Activated T-cell treated with anti-CD3 and anti-CD28 coated beads for 48 hours (primary cell): ENCODE results near the gene EXO1.
"Not testable (repeated sequence)": the region's sequence is repeated elsewhere in the genome, so short reads cannot be mapped to it uniquely, and the experiment has no call there.

Experiments used
- DNase-seq: peaks from one replicate; pipeline ENCODE4 v3.0.0-alpha.2; 2020; ENCODE audit warnings: low read depth

Gene EXO1

DNA sequence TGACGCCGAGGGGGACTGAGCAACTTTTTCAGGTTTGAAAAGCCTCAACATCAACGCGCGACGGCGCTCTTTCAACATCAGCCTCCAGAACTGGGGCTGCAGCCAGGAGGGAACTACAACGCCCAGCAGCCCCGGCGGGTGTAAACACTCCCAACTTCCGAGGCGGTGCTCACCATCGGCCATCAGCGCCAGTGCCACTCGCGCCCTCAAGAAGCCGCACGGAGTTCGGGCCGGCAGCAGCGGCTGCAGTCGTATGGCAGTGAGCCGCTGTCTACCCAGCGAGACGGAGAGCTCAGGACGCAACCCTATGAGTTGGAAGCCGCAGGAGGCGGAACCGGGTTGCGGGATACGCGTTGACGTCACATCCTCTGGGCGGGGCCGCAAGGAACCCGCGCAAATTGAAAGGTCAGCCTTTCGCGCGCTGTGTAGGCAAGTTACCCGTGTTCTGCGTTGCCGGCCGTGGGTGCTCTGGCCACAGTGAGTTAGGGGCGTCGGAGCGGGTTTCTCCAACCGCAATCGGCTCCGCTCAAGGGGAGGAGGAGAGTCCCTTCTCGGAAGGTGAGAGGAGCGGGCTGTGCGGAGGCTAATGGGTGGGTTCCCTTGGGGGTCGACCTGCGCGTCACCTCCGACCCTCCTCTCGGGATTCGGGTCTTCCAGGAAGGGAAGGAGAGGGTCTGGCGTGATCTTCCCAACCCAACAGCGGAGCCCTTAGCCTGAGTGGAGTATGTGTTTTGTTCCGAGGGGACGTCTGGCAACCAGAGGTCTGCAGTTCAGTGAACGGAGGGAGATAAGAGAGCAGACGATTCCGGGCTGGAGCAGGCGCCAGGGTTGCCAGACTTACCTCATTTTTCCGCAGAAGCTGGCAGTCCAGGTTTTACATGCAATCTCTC lies at the start of gene EXO1:
EXO1 (plus strand) TSS at position 409 of the 890 bp plus-strand sequence. CDS start 2,222 bp downstream, outside the sequence.
- DNase-seq = peak; percentile 84

DNA sequence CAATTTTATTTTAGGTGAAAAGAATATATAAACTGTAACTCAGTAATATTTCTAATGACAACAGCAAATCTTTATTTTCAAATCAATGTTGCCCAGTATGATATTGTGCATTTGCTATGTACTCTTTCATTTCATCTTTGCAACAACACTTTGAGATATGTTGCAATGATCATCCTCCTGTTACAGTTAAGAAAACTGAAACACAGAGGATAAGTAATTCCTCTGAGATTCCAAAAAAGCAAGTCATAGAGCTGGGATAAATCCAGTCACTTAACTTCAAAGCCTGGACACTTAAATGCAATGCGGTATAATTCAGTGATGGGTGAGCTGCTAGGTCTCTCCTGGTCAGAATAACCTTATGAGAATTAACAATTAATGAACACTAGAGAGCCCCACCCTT lies 48.6 kb upstream of the EXO1 start:
- DNase-seq = no peak

GRCh38 chr1:241800640-241801039 lies 47.4 kb upstream of the EXO1 start:
- no peak for DNase-seq

GRCh38 chr1:241802863-241803262 lies 45.1 kb upstream of the EXO1 start:
- DNase-seq = no peak

DNA sequence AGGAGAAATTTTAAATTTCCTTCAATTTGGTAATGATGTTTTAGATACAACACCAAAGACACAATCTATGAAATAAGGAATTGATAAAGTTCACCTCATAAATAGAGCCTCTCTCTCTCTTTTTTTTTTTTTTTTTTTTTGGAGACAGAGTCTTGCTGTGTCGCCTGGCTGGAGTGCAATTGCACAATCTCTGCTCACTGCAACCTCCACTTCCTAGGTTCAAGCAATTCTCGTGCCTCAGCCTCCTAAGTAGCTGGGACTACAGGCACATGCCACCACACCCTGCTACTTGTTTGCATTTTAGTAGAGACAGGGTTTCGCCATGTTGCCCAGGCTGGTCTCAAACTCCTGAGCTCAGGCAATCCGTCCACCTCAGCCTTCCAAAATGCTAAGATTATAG lies 43.3 kb upstream of the EXO1 start:
- DNase-seq = not testable (repeated sequence)

- no peak for DNase-seq
These were observed 39.7 kb upstream of the EXO1 start for GRCh38 chr1:241808265-241808664.

GRCh38 chr1:241810769-241811405 lies 37.1 kb upstream of the EXO1 start:
- no peak for DNase-seq

DNA sequence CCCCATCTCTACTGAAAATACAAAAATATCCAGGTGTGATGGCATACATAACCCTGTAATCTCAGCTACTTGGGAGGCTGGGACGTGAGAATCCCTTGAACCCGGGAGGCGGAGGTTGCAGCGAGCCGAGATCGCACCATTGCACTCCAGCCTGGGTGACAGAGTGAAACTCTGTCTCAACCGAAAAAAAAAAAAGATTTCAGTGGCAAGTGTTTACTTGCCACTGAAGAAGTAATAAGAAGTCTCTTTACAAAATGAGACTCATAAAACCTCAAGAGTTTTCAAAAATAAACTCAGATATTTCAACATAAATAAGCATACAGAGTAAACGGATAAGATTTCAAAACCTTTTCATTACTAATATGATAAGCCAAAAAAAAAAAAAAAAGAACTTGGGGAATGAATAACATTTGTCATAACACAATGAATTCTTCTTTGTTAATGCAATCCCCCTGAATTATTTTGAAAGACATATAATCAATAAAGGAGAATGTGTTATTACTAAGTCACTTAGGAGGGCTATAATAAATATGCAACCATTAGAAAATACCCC lies 34.2 kb upstream of the EXO1 start:
- DNase-seq = no peak

GRCh38 chr1:241816008-241816407 lies 32.0 kb upstream of the EXO1 start:
- DNase-seq = no peak

DNA sequence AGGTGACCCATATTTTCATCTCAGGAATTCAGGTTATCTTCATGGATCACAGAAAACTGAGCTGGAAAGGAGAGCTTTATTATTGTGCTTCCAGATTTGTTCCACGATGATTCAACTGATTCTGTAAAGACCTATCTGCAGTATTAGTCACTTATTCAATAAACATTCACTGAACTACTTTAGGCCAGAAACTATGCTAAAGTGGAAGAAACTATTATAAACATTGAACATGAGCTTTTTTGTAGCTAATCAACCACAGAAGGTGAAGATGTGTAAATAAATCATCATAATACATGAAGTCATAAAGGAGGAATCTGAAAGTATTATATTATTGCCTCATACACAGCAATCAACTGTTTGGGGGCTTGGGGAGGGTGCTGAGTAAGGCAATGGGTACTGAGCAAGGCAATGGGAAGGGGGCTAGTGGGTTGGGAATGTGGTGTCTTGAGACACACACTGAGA lies 30.6 kb upstream of the EXO1 start:
- no peak for DNase-seq

DNA sequence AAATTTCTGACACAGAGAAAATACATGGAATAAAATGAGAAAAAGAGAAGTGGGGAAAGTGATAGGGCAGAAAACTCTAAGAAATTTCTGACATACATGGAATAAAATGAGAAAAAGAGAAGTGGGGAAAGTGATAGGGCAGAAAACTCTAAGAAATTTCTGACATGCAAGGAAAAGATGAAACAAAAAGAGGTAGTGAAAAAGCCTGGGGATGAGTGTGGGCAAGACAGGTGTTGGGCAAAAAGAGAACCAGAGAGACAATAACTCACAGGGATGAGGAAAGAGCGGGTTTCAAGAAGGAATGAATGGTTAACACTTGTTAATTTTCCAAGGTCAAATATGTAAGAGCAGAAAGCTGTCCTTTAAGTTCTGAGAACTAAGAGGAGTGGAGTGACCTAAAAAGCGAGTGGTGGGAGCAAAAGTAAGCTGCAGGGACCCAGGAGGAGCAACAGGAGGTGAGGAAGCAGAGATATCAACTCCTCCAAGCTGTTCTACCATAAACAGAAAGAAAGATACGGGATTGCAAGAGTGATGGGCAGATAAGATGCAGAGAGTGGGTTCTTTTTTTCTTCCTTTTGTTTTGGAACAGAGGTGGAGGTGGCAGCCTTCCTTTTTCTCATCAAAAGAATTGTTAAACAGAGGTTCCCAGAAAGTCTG lies 29.9 kb upstream of the EXO1 start:
- DNase-seq = no peak

DNA sequence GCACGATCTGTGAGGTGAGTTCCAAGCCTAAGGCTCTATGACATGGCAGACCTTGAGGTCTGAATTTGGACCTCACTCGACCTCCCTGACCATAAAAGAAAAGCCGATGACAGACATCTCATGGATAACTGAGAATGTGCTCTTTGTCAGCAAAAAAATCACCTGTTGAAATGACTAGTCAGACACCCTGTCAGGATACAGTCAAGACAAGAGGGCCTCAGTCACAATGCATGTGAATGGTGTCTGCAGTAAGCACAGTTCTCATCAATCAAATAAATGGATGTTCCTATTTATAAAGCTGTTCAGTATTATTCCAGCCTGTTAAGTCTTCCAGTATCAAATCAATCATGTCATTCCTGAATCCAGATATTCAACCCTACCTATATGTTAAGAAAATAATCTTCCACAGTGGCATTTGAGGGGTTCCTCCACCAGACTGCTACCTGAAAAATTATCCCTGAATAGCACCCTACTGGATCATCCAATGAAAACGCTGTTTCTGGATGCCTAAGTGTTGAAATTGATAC lies 28.6 kb upstream of the EXO1 start:
- no peak for DNase-seq

- no peak for DNase-seq
These were observed 26.6 kb upstream of the EXO1 start for GRCh38 chr1:241821363-241821762.

- DNase-seq = no peak
These were observed 25.2 kb upstream of the EXO1 start for GRCh38 chr1:241822846-241823245.

- no peak for DNase-seq
These were observed 24.1 kb upstream of the EXO1 start for GRCh38 chr1:241823925-241824324.

DNA sequence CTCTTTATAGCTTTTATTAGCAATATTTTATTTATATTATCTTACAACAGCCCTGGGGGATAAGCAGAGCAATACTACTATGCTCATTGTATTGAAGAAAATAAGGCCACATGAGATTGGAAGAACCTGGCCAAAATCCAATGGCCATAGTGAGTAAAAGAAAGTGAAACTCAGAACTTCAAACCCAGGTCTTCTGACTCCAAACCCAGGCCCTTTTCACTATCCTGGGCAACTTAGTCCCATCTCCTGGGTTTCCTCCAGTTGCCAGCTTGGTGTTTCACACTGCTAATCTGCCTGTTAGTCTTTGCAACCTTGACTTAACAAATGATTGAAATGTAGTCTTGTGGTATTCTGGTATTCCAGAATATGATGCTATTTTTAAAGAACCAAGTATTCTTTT lies 22.4 kb upstream of the EXO1 start:
- no peak for DNase-seq

- DNase-seq = not testable (repeated sequence)
These were observed 21.4 kb upstream of the EXO1 start for GRCh38 chr1:241826613-241827012.

- no peak for DNase-seq
These were observed 20.7 kb upstream of the EXO1 start for GRCh38 chr1:241827264-241827663.

GRCh38 chr1:241828463-241829021 lies 19.5 kb upstream of the EXO1 start:
- DNase-seq = no peak

GRCh38 chr1:241829468-241829867 lies 18.5 kb upstream of the EXO1 start:
- DNase-seq = no peak

GRCh38 chr1:241834733-241835377 lies 13.1 kb upstream of the EXO1 start:
- DNase-seq = no peak
